ENCODE data around the gene CPN2.

DNA sequence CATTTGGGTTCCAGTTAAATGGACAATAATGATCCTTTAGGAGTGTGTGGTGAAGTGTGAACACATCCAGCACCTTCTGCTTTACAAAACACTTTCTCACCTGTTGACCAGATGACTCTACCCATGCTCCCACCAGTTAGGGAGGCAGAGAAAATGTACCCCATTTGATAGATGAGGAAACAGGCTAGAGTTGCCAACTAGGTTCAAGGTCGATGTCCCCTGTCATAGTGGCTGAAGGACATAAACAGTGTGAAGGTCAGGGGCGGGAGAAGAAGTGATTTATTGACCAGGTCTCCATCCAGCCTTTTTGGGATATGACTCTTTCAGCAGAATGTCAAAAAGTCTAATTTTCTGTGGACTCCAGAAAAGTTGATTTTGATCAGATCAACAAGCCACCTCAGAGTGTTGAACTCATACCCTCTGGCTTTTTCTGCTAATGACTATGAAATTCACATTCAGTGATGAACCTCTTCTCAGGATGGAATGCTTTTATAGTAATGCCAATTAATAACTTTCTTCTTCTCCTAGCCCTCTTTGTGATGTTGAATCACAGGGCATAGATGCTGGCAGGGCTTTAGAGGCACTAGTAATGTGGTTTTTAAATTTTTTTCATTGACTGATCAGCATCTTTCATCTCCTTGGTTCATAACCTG lies 57.5 kb downstream of the CPN2 start:
- TF ChIP-seq CTCF (IDR thresholded peaks at IDR 0.05) (no peak), EZH2 (IDR thresholded peaks at IDR 0.05; ENCODE audit: borderline replicate concordance, insufficient read depth, low read depth, low read length, poor library complexity, severe bottlenecking) (no peak)
